ENCODE measurements around the gene CENPA.
A peak's percentile ranks its signal among the peaks of the same experiment; 100 is the strongest.
"Not testable (repeated sequence)": the region's sequence is repeated elsewhere in the genome, so short reads cannot be mapped to it uniquely, and the experiment has no call there.

The CENPA gene

GRCh38 chr2:26786207-26787028 lies 562 bp downstream of the CENPA start:
- DNase-seq: no peak

- no peak for DNase-seq
Observed at GRCh38 chr2:26792720-26793119, 6.9 kb downstream of the CENPA start.

GRCh38 chr2:26793518-26793917 lies 7.7 kb downstream of the CENPA start:
- DNase-seq: no peak

- DNase-seq: not testable (repeated sequence)
Observed at GRCh38 chr2:26795135-26795534, 9.3 kb downstream of the CENPA start.

GRCh38 chr2:26801328-26801727 lies 15.5 kb downstream of the CENPA start:
- no peak for DNase-seq

GRCh38 chr2:26801796-26802195 lies 15.9 kb downstream of the CENPA start:
- DNase-seq: no peak

- DNase-seq: no peak
Observed at GRCh38 chr2:26805241-26805676, 19.4 kb downstream of the CENPA start.

GRCh38 chr2:26807788-26808460 lies 22.1 kb downstream of the CENPA start:
- DNase-seq: peak in 9 of 58 donors; percentile 2 to 19 (median 11)

- no peak for DNase-seq
Observed at GRCh38 chr2:26809211-26809610, 23.4 kb downstream of the CENPA start.

- DNase-seq: peak in 11 of 58 donors; percentile 3 to 59 (median 8)
Observed at GRCh38 chr2:26809876-26810577, 24.2 kb downstream of the CENPA start.

GRCh38 chr2:26811261-26811660 lies 25.4 kb downstream of the CENPA start:
- DNase-seq: no peak

GRCh38 chr2:26811791-26812694 lies 26.2 kb downstream of the CENPA start:
- DNase-seq: no peak

- DNase-seq: no peak
Observed at GRCh38 chr2:26812731-26813130, 26.9 kb downstream of the CENPA start.

GRCh38 chr2:26814072-26814765 lies 28.4 kb downstream of the CENPA start:
- not testable (repeated sequence) for DNase-seq

GRCh38 chr2:26816893-26817292 lies 31.0 kb downstream of the CENPA start:
- DNase-seq: no peak

GRCh38 chr2:26818255-26818654 lies 32.4 kb downstream of the CENPA start:
- DNase-seq: no peak

- DNase-seq: no peak
Observed at GRCh38 chr2:26818972-26819371, 33.1 kb downstream of the CENPA start.

GRCh38 chr2:26820932-26821331 lies 35.1 kb downstream of the CENPA start:
- no peak for DNase-seq

GRCh38 chr2:26822877-26823276 lies 37.0 kb downstream of the CENPA start:
- DNase-seq: no peak
